SK-N-DZ (cell line): ENCODE data around the gene AVP.

Source experiments
- DNase-seq: peaks from one replicate; pipeline ENCODE4 v3.0.0-alpha.2; 2015; ENCODE audit warnings: low spot score

Gene AVP

GRCh38 chr20:3109350-3110302, 25.1 kb upstream of the AVP start:
- no peak for DNase-seq

GRCh38 chr20:3107464-3108025, 23.0 kb upstream of the AVP start:
- DNase-seq = no peak

- DNase-seq = no peak
Observed at GRCh38 chr20:3106658-3107463, 22.3 kb upstream of the AVP start.

- no peak for DNase-seq
Observed at GRCh38 chr20:3106185-3106584, 21.7 kb upstream of the AVP start.

- DNase-seq = no peak
Observed at GRCh38 chr20:3105256-3106137, 21.0 kb upstream of the AVP start.

- DNase-seq = no peak
Observed at GRCh38 chr20:3103369-3104032, 19.0 kb upstream of the AVP start.

- DNase-seq = no peak
Observed at GRCh38 chr20:3102575-3103368, 18.2 kb upstream of the AVP start.

GRCh38 chr20:3101737-3102574, 17.4 kb upstream of the AVP start:
- no peak for DNase-seq

GRCh38 chr20:3101251-3101650, 16.7 kb upstream of the AVP start:
- DNase-seq = no peak

GRCh38 chr20:3100480-3100879, 16.0 kb upstream of the AVP start:
- no peak for DNase-seq

GRCh38 chr20:3094848-3095629, 10.5 kb upstream of the AVP start:
- no peak for DNase-seq

- no peak for DNase-seq
Observed at GRCh38 chr20:3093861-3094361, 9.4 kb upstream of the AVP start.

GRCh38 chr20:3092611-3093379, 8.3 kb upstream of the AVP start:
- no peak for DNase-seq

GRCh38 chr20:3090565-3090964, 6.0 kb upstream of the AVP start:
- DNase-seq = no peak

GRCh38 chr20:3088031-3088430, 3.5 kb upstream of the AVP start:
- DNase-seq = no peak

GRCh38 chr20:3085571-3086072, 1.1 kb upstream of the AVP start:
- no peak for DNase-seq

GRCh38 chr20:3084986-3085360, 449 bp upstream of the AVP start:
- DNase-seq = no peak
